Sigmoid colon (tissue), 7 donors: ENCODE measurements around the gene PPT1. TPM values are rescaled to one million over a fixed set of nuclear protein-coding genes. Genes with fewer than 3 reads are reported as not detected.

ENCODE experiments used
- DNase-seq: peaks from one replicate; pipeline ENCODE4 v3.0.0-alpha.2; 2019
- H3K27ac ChIP-seq, 4 donors: fragments of 200-600 bp; sonication (generic); one replicate each; pipeline ENCODE4 v1.5.1; 2016 to 2019; ENCODE audit warnings: mild to moderate bottlenecking in 1 of 4
- H3K27me3 ChIP-seq, 3 donors: fragments of 200-600 bp; sonication (generic); one replicate each; pipeline ENCODE4 v1.5.1; 2019; ENCODE audit warnings: mild to moderate bottlenecking in 1 of 3
- H3K36me3 ChIP-seq, 4 donors: fragments of 200-600 bp; sonication (generic); one replicate each; pipeline ENCODE4 v1.5.1; 2016 to 2019
- H3K4me1 ChIP-seq, 4 donors: fragments of 200-600 bp; sonication (generic); one replicate each; pipeline ENCODE4 v1.5.1; 2017 to 2019
- H3K4me3 ChIP-seq, 4 donors: fragments of 200-600 bp; sonication (generic); one replicate each; pipeline ENCODE4 v1.5.1; 2017 to 2019; ENCODE audit warnings: mild to moderate bottlenecking in 2 of 4, moderate library complexity in 1 of 4
- H3K9me3 ChIP-seq, 4 donors: fragments of 200-600 bp in 3 of 4; sonication (generic) in 3 of 4; one replicate each; pipeline versions ENCODE4 v1.5.1 to v1.6.1; 2013 to 2019
- CTCF ChIP-seq, 4 experiments: fragments of 450-650 bp in 3 of 4; fragments of 200-600 bp in 1 of 4; IDR thresholded peaks; one replicate each; pipeline ENCODE4 v1.5.1; 2016 to 2019; ENCODE audit warnings: antibody characterized with exemption in 4 of 4, mild to moderate bottlenecking in 3 of 4, moderate library complexity in 2 of 4
- EP300 ChIP-seq, 4 donors: sonication (generic); formaldehyde crosslinking; IDR thresholded peaks; one replicate each; pipeline ENCODE4 v1.6.1; 2017; ENCODE audit warnings: antibody characterized with exemption in 4 of 4
- POLR2A ChIP-seq, 2 donors: fragments of 450-650 bp; IDR thresholded peaks; one replicate each; pipeline ENCODE4 v1.6.1; 2016; ENCODE audit warnings: antibody characterized with exemption in 2 of 2, mild to moderate bottlenecking in 2 of 2, moderate library complexity in 2 of 2
- POLR2AphosphoS5 ChIP-seq, 4 donors: sonication (generic); formaldehyde crosslinking; IDR thresholded peaks; one replicate each; pipeline ENCODE4 v1.6.1; 2017; ENCODE audit warnings: antibody characterized with exemption in 4 of 4
- WGBS, 2 donors: extraction: QIAGEN DNeasy Blood & Tissue Kit; methylation state at CpG; one replicate each; pipeline ENCODE4 v1.1.7; 2013; 5-methylcytosine and 5-hydroxymethylcytosine counted together
- intact Hi-C: fragments of 100-400 bp; cut with DNase I; formaldehyde crosslinking; loops from one replicate; pipeline ENCODE4 v1.15.1; 2023
- polyA plus RNA-seq, 3 donors: library from polyadenylated mRNA; stranded (reverse); fragments of 200-250 nt; gene quantifications; one replicate each; pipeline ENCODE4 v1.2.3, GENCODE V29; 2013
- total RNA-seq, 4 donors: library from RNA; depleted of rRNA; stranded (reverse); fragments of >200 nt; gene quantifications; one replicate each; pipeline ENCODE4 v1.1.0, GENCODE V29; 2016
- donor health status: healthy with polysubstance abuse.
- donor health status: Bipolar disorder and iron deficiency.
- donor health status: healthy.

The PPT1 gene
- total and polyA plus RNA-seq, 7 donors, result 10.2 to 86.7 (median 74.2) TPM

- Histone ChIP-seq H3K4me1 (peaks cover 0 to 14% (median 7%) of the 10 kb centered on the region in 4 donors), H3K27me3 (no peaks in the 10 kb centered on the region), H3K36me3 (peaks cover 0 to 31% (median 12%) of the 10 kb centered on the region in 4 donors), H3K4me3 (no peak overlapping the region), H3K9me3 (no peaks in the 10 kb centered on the region), H3K27ac (no peak overlapping the region)
- WGBS, 2 donors, result 68 to 76% methylated on average over 4 of the region's 4 CpGs
- intact Hi-C loops, result no loop called here
- DNase-seq, result no peak
- no peak for TF ChIP-seq POLR2AphosphoS5 (IDR thresholded peaks at IDR 0.05)
- TF ChIP-seq CTCF (IDR thresholded peaks at IDR 0.05), result no peak
Measured at GRCh38 chr1:40094466-40095110, 2.5 kb downstream of the PPT1 start.

- no peaks in the 10 kb centered on the region for H3K9me3 ChIP-seq
Measured at GRCh38 chr1:40092706-40093639, 4.1 kb downstream of the PPT1 start.

GRCh38 chr1:40092241-40092640 is 4.8 kb downstream of the PPT1 start:
- peaks cover 0 to 54% (median 26%) of the 10 kb centered on the region in 4 donors for H3K36me3 ChIP-seq

More at GRCh38 chr1:40092706-40093639, 4.1 kb downstream of the PPT1 start:
- peaks cover 0 to 14% (median 7%) of the 10 kb centered on the region in 4 donors for H3K4me1 ChIP-seq
- H3K4me3 ChIP-seq, result no peak overlapping the region
- 71 to 74% methylated on average over 6 of the region's 6 CpGs for WGBS, 2 donors
- intact Hi-C loops, result no loop called here
- peaks cover 0 to 47% (median 21%) of the 10 kb centered on the region in 4 donors for H3K36me3 ChIP-seq
- DNase-seq, result no peak
- TF ChIP-seq CTCF (IDR thresholded peaks at IDR 0.05), result no peak
- no peak for TF ChIP-seq POLR2A (IDR thresholded peaks at IDR 0.05)
- no peak for TF ChIP-seq POLR2AphosphoS5 (IDR thresholded peaks at IDR 0.05)
- TF ChIP-seq EP300 (IDR thresholded peaks at IDR 0.05), result no peak
- no peak overlapping the region for H3K27ac ChIP-seq
- H3K27me3 ChIP-seq, result no peaks in the 10 kb centered on the region

More at GRCh38 chr1:40092241-40092640, 4.8 kb downstream of the PPT1 start:
- Histone ChIP-seq H3K9me3 (no peaks in the 10 kb centered on the region), H3K4me1 (peaks cover 0 to 8% (median 2%) of the 10 kb centered on the region in 4 donors), H3K27me3 (no peaks in the 10 kb centered on the region), H3K4me3 (no peak overlapping the region), H3K27ac (no peak overlapping the region)
- no peak for DNase-seq
- no peak for TF ChIP-seq POLR2A (IDR thresholded peaks at IDR 0.05)
- no peak for TF ChIP-seq EP300 (IDR thresholded peaks at IDR 0.05)
- TF ChIP-seq CTCF (IDR thresholded peaks at IDR 0.05), result no peak
- no peak for TF ChIP-seq POLR2AphosphoS5 (IDR thresholded peaks at IDR 0.05)
- WGBS, 2 donors, result 95 to 98% methylated on average over 2 of the region's 2 CpGs
- intact Hi-C loops, result no loop called here
